GM03348 (cell line): ENCODE results near the gene LHB.
A peak's percentile ranks its signal among the peaks of the same experiment; 100 is the strongest.

ENCODE experiments used
- DNase-seq: peaks from one replicate; pipeline ENCODE4 v3.0.0; 2012; ENCODE audit warnings: low spot score

LHB gene

GRCh38 chr19:49010453-49010852 is 6.4 kb downstream of the LHB start:
- no peak for DNase-seq

GRCh38 chr19:49009828-49010227 is 7.1 kb downstream of the LHB start:
- no peak for DNase-seq

- DNase-seq, result no peak
These were observed 10.0 kb downstream of the LHB start for GRCh38 chr19:49006905-49007304.

GRCh38 chr19:49004964-49005614 is 11.8 kb downstream of the LHB start:
- DNase-seq, result no peak

- DNase-seq, result no peak
These were observed 12.8 kb downstream of the LHB start for GRCh38 chr19:49004133-49004532.

GRCh38 chr19:48999481-49000325 is 17.2 kb downstream of the LHB start:
- DNase-seq, result peak; percentile 67

GRCh38 chr19:48997972-48998371 is 18.9 kb downstream of the LHB start:
- peak; percentile 61 for DNase-seq

- no peak for DNase-seq
These were observed 22.9 kb downstream of the LHB start for GRCh38 chr19:48994035-48994386.

- peak; percentile 99 for DNase-seq
These were observed 23.5 kb downstream of the LHB start, which contains the start of the genes GYS1 and RUVBL2 for GRCh38 chr19:48993175-48994034. GYS1 (minus strand) TSS chr19:48993309; CDS start chr19:48993112, 197 bp downstream. RUVBL2 (plus strand) TSS chr19:48993887; CDS start chr19:48993912, 25 bp downstream.

GRCh38 chr19:48992581-48993174 is 24.2 kb downstream of the LHB start:
- DNase-seq, result no peak

- DNase-seq, result peak; percentile 92
These were observed 24.9 kb downstream of the LHB start for GRCh38 chr19:48991873-48992580.

- DNase-seq, result no peak
These were observed 25.8 kb downstream of the LHB start for GRCh38 chr19:48991011-48991609.

GRCh38 chr19:48990400-48990799 is 26.5 kb downstream of the LHB start:
- no peak for DNase-seq

GRCh38 chr19:48989701-48990291 is 27.1 kb downstream of the LHB start:
- DNase-seq, result no peak

GRCh38 chr19:48988860-48989259 is 28.0 kb downstream of the LHB start:
- no peak for DNase-seq

GRCh38 chr19:48988286-48988685 is 28.6 kb downstream of the LHB start:
- DNase-seq, result no peak

GRCh38 chr19:48987323-48987722 is 29.6 kb downstream of the LHB start:
- no peak for DNase-seq

GRCh38 chr19:48986211-48986610 is 30.7 kb downstream of the LHB start:
- DNase-seq, result no peak

GRCh38 chr19:48985711-48986110 is 31.2 kb downstream of the LHB start:
- DNase-seq, result no peak

GRCh38 chr19:48982280-48982679 is 34.6 kb downstream of the LHB start:
- DNase-seq, result no peak

GRCh38 chr19:48977061-48977460 is 39.8 kb downstream of the LHB start:
- no peak for DNase-seq
